ENCODE results near the gene TANGO6.

TANGO6 gene

DNA sequence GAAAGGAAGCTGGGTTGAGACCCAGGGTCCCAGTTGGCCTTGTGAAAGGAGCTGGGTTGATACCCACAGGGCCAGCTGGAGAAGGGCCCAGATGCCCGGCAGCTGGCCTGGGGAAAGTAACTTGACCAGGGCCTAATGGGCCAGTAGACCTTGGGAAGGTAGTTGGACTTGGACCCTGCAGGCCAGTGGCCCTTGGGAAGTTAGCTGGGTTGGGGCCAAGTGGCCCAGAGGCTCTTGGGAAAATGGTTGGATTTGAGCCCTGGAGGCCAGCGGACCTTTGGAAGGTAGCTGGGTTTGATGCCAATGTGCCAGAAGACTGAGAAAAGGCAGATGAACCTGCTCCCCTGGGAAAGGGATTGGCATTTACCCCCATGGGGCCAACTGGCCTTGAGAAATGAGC is 275.7 kb downstream of the TANGO6 start:
- no peak overlapping the region for H3K27ac ChIP-seq (ENCODE audit: low read depth, low read length)
- 0 out of 2 replicates have a peak, but pooled peaks cover 9% of the 10 kb centered on the region for H4K20me1 ChIP-seq (ENCODE audit: control insufficient read depth, insufficient read depth, low read depth, low read length)
- H3K9me2 ChIP-seq (replicated peaks; ENCODE audit: control insufficient read depth, low read length): no peaks in the 10 kb centered on the region
- H3K9me3 ChIP-seq (ENCODE audit: control insufficient read depth, insufficient read depth, low read length): no peaks in the 10 kb centered on the region
- peaks cover under 1% of the 10 kb centered on the region; the same call in 1 of the 2 replicates for H3K4me1 ChIP-seq (ENCODE audit: control insufficient read depth, low read length)
- H3K27me3 ChIP-seq (ENCODE audit: control insufficient read depth, low read length): no peaks in the 10 kb centered on the region
- TF ChIP-seq, protein P1, sequence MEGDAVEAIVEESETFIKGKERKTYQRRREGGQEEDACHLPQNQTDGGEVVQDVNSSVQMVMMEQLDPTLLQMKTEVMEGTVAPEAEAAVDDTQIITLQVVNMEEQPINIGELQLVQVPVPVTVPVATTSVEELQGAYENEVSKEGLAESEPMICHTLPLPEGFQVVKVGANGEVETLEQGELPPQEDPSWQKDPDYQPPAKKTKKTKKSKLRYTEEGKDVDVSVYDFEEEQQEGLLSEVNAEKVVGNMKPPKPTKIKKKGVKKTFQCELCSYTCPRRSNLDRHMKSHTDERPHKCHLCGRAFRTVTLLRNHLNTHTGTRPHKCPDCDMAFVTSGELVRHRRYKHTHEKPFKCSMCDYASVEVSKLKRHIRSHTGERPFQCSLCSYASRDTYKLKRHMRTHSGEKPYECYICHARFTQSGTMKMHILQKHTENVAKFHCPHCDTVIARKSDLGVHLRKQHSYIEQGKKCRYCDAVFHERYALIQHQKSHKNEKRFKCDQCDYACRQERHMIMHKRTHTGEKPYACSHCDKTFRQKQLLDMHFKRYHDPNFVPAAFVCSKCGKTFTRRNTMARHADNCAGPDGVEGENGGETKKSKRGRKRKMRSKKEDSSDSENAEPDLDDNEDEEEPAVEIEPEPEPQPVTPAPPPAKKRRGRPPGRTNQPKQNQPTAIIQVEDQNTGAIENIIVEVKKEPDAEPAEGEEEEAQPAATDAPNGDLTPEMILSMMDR (IDR thresholded peaks at IDR 0.05; ENCODE audit: low read depth, low read length, poor library complexity, severe bottlenecking): no peak
- TF ChIP-seq EZH2phosphoT487 (IDR thresholded peaks at IDR 0.05; ENCODE audit: borderline replicate concordance, low read length): no peak
- H3K36me3 ChIP-seq (ENCODE audit: control insufficient read depth, low read length): peaks cover 77% of the 10 kb centered on the region
- H3K79me2 ChIP-seq (ENCODE audit: control insufficient read depth, low read length): peaks cover 36% of the 10 kb centered on the region
- no peak overlapping the region for H3K4me2 ChIP-seq (ENCODE audit: low read length)
- H3K4me3 ChIP-seq (ENCODE audit: low read length): no peak overlapping the region
- peaks cover 6% of the 10 kb centered on the region for H3F3A ChIP-seq (ENCODE audit: control insufficient read depth, insufficient read depth)

DNA sequence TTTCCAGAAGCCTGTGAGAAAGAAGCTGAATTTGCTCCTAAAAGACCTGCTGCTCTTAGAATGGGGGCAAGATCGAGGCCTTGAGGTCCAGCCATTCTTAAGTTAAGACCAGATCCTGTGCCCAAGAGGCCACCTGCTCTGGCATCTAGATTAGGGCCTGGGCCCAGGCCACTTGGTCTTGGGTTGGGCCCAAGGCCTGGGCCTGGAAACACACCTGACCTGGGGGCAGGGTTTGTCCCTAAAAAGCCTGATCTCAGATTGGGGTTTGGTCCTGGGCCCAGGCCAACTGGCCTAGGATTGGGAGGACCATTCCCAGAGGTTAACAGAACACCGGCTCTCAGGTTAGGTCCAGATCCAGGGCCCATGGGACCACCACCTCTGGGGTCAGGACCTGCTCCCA is 276.2 kb downstream of the TANGO6 start:
- H3K4me3 ChIP-seq (ENCODE audit: low read length): no peak overlapping the region
- 0 out of 2 replicates have a peak, but pooled peaks cover 9% of the 10 kb centered on the region for H4K20me1 ChIP-seq (ENCODE audit: control insufficient read depth, insufficient read depth, low read depth, low read length)
- TF ChIP-seq, protein P1 (IDR thresholded peaks at IDR 0.05; ENCODE audit: low read depth, low read length, poor library complexity, severe bottlenecking): no peak
- no peak for TF ChIP-seq EZH2phosphoT487 (IDR thresholded peaks at IDR 0.05; ENCODE audit: borderline replicate concordance, low read length)
- H3K9me3 ChIP-seq (ENCODE audit: control insufficient read depth, insufficient read depth, low read length): no peaks in the 10 kb centered on the region
- peaks cover 82% of the 10 kb centered on the region for H3K36me3 ChIP-seq (ENCODE audit: control insufficient read depth, low read length)
- peaks cover 41% of the 10 kb centered on the region for H3K79me2 ChIP-seq (ENCODE audit: control insufficient read depth, low read length)
- no peaks in the 10 kb centered on the region for H3K9me2 ChIP-seq (replicated peaks; ENCODE audit: control insufficient read depth, low read length)
- peaks cover 9% of the 10 kb centered on the region for H3F3A ChIP-seq (ENCODE audit: control insufficient read depth, insufficient read depth)
- peaks cover 3% of the 10 kb centered on the region; the same call in 1 of the 2 replicates for H3K4me1 ChIP-seq (ENCODE audit: control insufficient read depth, low read length)
- no peak overlapping the region for H3K27ac ChIP-seq (ENCODE audit: low read depth, low read length)
- H3K4me2 ChIP-seq (ENCODE audit: low read length): no peak overlapping the region
- H3K27me3 ChIP-seq (ENCODE audit: control insufficient read depth, low read length): no peaks in the 10 kb centered on the region

DNA sequence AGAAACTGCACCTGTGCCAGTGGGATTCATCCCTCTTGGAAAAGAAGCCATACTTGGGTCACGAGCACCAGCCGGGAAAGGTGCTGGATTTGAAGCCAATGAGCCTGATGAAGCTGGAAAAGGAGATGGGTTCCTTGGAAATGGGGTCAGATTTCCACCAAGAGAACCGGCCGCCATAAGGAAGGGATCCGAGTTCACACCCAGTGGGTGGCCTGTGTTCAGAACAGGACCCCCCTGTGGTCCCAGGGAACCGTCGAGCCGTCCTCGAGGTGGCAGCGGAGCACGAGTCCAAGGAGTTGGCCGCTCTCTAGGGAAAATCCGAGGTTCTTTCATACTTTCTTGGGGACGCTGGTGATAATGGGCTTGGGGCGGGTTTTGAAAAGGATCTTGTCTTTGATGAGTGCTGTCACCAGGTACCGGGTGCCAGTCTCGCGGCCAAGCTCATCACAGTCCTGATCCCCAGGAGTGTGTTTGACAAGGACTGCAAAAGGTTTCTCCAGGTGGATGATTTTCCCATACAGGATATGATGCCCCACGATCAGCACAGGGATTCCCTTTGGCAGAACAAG is 276.8 kb downstream of the TANGO6 start:
- Histone ChIP-seq H3K4me2 (ENCODE audit: low read length) (no peak overlapping the region), H3F3A (ENCODE audit: control insufficient read depth, insufficient read depth) (peaks cover 12% of the 10 kb centered on the region), H3K9me2 (replicated peaks; ENCODE audit: control insufficient read depth, low read length) (no peaks in the 10 kb centered on the region), H3K27me3 (ENCODE audit: control insufficient read depth, low read length) (no peaks in the 10 kb centered on the region), H4K20me1 (ENCODE audit: control insufficient read depth, insufficient read depth, low read depth, low read length) (0 out of 2 replicates have a peak, but pooled peaks cover 10% of the 10 kb centered on the region), H3K27ac (ENCODE audit: low read depth, low read length) (no peak overlapping the region), H3K79me2 (ENCODE audit: control insufficient read depth, low read length) (peaks cover 47% of the 10 kb centered on the region), H3K4me3 (ENCODE audit: low read length) (no peak overlapping the region), H3K36me3 (ENCODE audit: control insufficient read depth, low read length) (peaks cover 77% of the 10 kb centered on the region), H3K4me1 (ENCODE audit: control insufficient read depth, low read length) (peaks cover 3% of the 10 kb centered on the region; the same call in 1 of the 2 replicates), H3K9me3 (ENCODE audit: control insufficient read depth, insufficient read depth, low read length) (no peaks in the 10 kb centered on the region)
- TF ChIP-seq EZH2phosphoT487 (IDR thresholded peaks at IDR 0.05; ENCODE audit: borderline replicate concordance, low read length): no peak
- TF ChIP-seq, protein P1 (IDR thresholded peaks at IDR 0.05; ENCODE audit: low read depth, low read length, poor library complexity, severe bottlenecking): no peak

Data from DOHH2 (cell line).